ENCODE data around the gene TNRC6C. TPM values are rescaled to one million over a fixed set of nuclear protein-coding genes. Genes with fewer than 3 reads are reported as not detected.

TNRC6C gene
- total and polyA plus RNA-seq, 8 donors = 14.0 to 20.3 (median 16.6) TPM

DNA sequence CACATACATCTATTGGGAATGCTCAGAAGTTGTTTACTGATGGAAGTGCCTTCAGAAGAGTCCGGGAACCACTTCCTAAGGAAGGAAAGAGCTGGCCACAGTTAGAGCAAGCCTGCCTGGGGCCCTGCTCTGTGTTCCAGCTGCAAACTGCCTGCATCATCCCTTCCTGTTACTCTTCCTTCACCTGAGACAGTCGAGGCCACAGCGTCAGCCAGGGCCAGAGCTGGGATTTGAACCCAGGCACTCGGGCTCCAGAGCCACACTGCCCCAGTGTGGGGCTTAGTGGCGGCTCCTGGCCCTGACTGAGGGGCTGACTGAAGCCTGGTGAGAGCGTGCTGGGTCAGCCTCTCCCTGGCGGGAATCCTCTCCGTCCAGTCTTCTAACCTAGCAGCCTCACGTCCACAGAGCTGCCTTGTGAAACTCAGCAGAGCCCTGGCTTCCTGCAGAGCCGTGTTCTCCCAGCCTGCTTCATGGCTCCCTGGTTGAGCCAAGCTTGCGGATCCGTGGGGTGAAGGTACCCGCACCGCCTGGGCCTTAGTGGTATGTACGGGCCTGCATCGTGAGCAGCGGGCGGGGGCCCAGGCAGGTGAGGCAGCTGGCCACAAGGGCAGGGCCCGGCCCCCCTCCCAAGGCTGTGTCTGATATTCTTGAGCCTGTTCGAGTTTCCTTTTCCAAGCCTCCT is 183.1 kb downstream of the TNRC6C start:
- Histone ChIP-seq H3K4me1 (peaks cover 33 to 91% of the 10 kb centered on the region in 2 donors), H3K27ac (peak overlapping the region; percentile 75 to 76)

DNA sequence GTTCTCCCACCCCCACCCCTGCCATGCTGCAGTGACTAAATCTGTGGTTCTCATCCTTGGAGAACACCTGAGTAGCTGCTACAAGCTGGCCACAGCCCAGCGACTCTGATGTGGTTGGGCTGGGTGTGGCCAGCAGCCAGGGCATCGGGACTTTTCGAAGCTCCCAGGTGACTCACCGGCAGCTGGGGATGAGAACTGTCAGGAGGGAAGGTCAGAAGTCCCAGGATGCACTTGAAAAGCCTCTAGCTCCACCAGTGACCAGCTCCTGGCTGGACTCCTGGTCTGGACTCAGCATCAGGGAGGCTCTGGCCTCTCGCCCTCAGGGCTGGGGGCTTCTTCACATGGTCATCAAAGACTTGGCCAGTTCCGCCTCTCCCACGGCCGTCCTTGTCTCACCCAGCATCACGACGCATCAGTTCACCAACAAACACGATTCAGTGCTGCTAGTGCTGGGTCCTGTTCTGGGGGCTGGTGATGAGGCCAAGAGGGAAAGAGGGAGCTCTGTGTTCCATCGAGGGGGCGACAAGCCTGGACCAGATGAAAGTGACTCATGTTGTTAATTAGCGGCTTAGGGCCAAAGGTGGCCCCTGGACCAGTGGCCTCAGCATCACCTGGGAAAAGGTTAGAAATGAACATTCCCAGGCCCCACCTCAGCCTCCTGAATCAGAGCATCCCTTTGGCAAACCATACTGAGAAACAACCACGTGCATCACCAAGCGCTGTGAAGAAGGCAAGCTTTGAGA is 183.8 kb downstream of the TNRC6C start:
- DNase-seq (peak in 2 of 4 donors; percentile 81 to 89), ATAC-seq (peak; percentile 20)
- H3K27me3 ChIP-seq = no peaks in the 10 kb centered on the region
- TF ChIP-seq CTCF (IDR thresholded peaks at IDR 0.05) = no peak
- intact Hi-C loops (cut with DNase I) = no loop called here
- no peaks in the 10 kb centered on the region for H3K9me3 ChIP-seq
- peaks cover 0 to 8% of the 10 kb centered on the region in 2 donors for H3K36me3 ChIP-seq
- peaks cover 33 to 91% of the 10 kb centered on the region in 2 donors for H3K4me1 ChIP-seq
- peak overlapping the region in 1 of 2 donors; percentile 75 for H3K27ac ChIP-seq
- no peak overlapping the region for H3K4me3 ChIP-seq

More for the DNA sequence above, 183.1 kb downstream of the TNRC6C start:
- ATAC-seq (no peak), DNase-seq (no peak)
- no peak overlapping the region for H3K4me3 ChIP-seq
- intact Hi-C loops (cut with DNase I) = no loop called here
- H3K36me3 ChIP-seq = peaks cover 0 to 10% of the 10 kb centered on the region in 2 donors
- H3K27me3 ChIP-seq = no peaks in the 10 kb centered on the region
- TF ChIP-seq CTCF (IDR thresholded peaks at IDR 0.05) = no peak
- no peaks in the 10 kb centered on the region for H3K9me3 ChIP-seq

DNA sequence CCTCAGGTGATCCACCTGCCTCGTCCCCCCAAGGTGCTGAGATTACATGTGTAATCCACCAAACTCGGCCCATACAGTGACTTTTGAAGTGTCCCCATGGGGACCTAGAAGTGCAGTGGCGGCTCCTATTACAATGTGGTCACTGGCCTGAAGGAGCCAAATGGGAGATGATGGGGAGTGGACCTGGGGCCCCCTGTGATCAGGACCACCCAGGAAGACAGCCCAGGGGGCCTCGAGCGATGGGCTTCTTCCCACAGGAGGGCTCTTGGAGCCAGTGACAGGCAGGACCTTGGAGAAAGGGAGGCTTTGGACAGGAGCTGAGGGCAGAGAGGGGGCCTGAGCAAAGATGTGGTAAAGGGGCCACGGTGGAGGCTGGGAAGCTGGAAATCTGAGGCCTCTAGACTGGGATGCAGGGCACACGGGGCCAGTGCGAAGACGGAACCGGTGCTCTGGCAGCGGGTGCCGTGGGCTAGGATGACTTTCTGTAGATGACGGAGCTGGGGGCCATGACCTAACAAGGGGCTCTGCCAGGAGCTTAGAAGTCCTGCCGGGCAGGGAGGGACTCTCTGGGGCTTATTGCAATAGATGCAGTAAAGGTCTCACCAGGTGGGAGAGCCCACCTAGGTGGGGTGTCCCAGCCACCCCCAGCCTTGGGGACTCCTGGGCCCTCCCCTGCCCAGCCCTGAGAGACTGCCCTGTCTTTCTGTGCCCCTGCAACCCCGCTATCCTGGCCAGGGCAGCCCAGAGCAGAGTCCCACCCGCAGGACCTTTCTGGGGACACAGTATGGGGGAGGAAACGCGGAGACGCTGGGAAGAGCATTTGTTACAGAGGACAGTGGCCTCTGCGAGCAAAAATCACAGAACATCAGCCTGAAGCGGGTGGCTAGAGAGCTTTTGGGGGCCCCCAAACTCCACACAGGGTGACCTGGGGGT is 185.0 kb downstream of the TNRC6C start:
- intact Hi-C loops (cut with DNase I) = no loop called here
- Histone ChIP-seq H3K4me3 (no peak overlapping the region), H3K9me3 (no peaks in the 10 kb centered on the region), H3K27me3 (no peaks in the 10 kb centered on the region), H3K36me3 (peaks cover 0 to 8% of the 10 kb centered on the region in 2 donors), H3K27ac (peak overlapping the region; percentile 71 to 79), H3K4me1 (peaks cover 33 to 91% of the 10 kb centered on the region in 2 donors)
- ATAC-seq = no peak
- TF ChIP-seq CTCF (IDR thresholded peaks at IDR 0.05) = no peak
- no peak for DNase-seq

GRCh38 chr17:78144147-78144719 is 185.7 kb downstream of the TNRC6C start:
- intact Hi-C loops (cut with DNase I) = no loop called here
- peak; percentile 32 for ATAC-seq
- peaks cover 33 to 88% of the 10 kb centered on the region in 2 donors for H3K4me1 ChIP-seq
- peak overlapping the region; percentile 71 to 79 for H3K27ac ChIP-seq
- peak; percentile 83 to 95 (median 90) for DNase-seq
- no peaks in the 10 kb centered on the region for H3K27me3 ChIP-seq
- H3K9me3 ChIP-seq = no peaks in the 10 kb centered on the region
- no peak for TF ChIP-seq CTCF (IDR thresholded peaks at IDR 0.05)
- peaks cover 0 to 8% of the 10 kb centered on the region in 2 donors for H3K36me3 ChIP-seq
- no peak overlapping the region for H3K4me3 ChIP-seq
